H1 (cell line): ENCODE data around the gene TIGD1. TPM values are rescaled to one million over a fixed set of nuclear protein-coding genes. Genes with fewer than 3 reads are reported as not detected.

Source experiments
- CREB1 ChIP-seq: IDR thresholded peaks from 2 replicates; pipeline ENCODE4 v1.6.1; 2012; ENCODE audit warnings: inconsistent platforms
- CTCF ChIP-seq, 3 experiments: IDR thresholded peaks; 1 replicate in 2 of 3; 2 replicates in 1 of 3; pipeline versions ENCODE4 v1.5.1 to v1.6.1; 2011; ENCODE audit warnings: low read length in 3 of 3, mild to moderate bottlenecking in 3 of 3, inconsistent platforms in 2 of 3, low read depth in 1 of 3, moderate library complexity in 1 of 3; ENCODE audit not compliant: insufficient read depth in 1 of 3; ENCODE audit errors: control extremely low read depth in 1 of 3
- GABPA ChIP-seq: IDR thresholded peaks from 2 replicates; pipeline ENCODE4 v1.6.1; 2011; ENCODE audit warnings: mild to moderate bottlenecking, low read length, moderate library complexity, borderline replicate concordance; ENCODE audit not compliant: insufficient read depth
- RAD21 ChIP-seq, 2 experiments: IDR thresholded peaks in 1 of 2; conservative IDR thresholded peaks in 1 of 2; 2 replicates each; pipeline ENCODE4 v1.6.1; 2011; ENCODE audit warnings: low read depth in 2 of 2, low read length in 2 of 2, improper control_type of control experiment in 1 of 2, inconsistent platforms in 1 of 2, mild to moderate bottlenecking in 1 of 2, moderate library complexity in 1 of 2
- RFX5 ChIP-seq: IDR thresholded peaks from 2 replicates; pipeline ENCODE4 v1.6.1; 2011; ENCODE audit warnings: low read depth, low read length, improper control_type of control experiment, borderline replicate concordance
- SP1 ChIP-seq: IDR thresholded peaks from 2 replicates; pipeline ENCODE4 v1.6.1; 2011; ENCODE audit warnings: low read depth, low read length
- polyA plus RNA-seq, 7 experiments: library from polyadenylated mRNA; depleted of rRNA in 3 of 7; stranded (reverse) in 5 of 7; unstranded in 2 of 7; fragments of >200 nt in 5 of 7; fragments of 200-250 nt in 2 of 7; gene quantifications; 1 replicate in 5 of 7; 2 replicates in 1 of 7; 4 replicates in 1 of 7; pipeline versions ENCODE4 v1.2.1 to v1.2.3, GENCODE V29; 2011 to 2013; ENCODE audit warnings: missing spikeins in 2 of 7, mixed read lengths in 2 of 7
- total RNA-seq: library from RNA; stranded (reverse); fragmentation: NEBNext Ultra II Directional; extraction: Animal tissue kit (Norgen Biotek cat#: 25700); gene quantifications from 2 replicates; pipeline ENCODE4 v1.2.1, GENCODE V29; 2021
- TF ChIP-seq, protein P1 (sequence below): IDR thresholded peaks from 2 replicates; pipeline ENCODE4 v1.6.1; 2012; ENCODE audit warnings: inconsistent platforms
- TF ChIP-seq, protein P2 (sequence below): IDR thresholded peaks from 2 replicates; pipeline ENCODE4 v1.6.1; 2012; ENCODE audit warnings: inconsistent platforms

Gene TIGD1
- total and polyA plus RNA-seq, 2 of the 8 experiments (the other 6 are each of a cell fraction or from before 2014, with no cell fraction given), result 4.7 to 8.3 TPM

GRCh38 chr2:232523682-232524597 is 26.4 kb downstream of the TIGD1 start (continued):
- TF ChIP-seq, protein P1, sequence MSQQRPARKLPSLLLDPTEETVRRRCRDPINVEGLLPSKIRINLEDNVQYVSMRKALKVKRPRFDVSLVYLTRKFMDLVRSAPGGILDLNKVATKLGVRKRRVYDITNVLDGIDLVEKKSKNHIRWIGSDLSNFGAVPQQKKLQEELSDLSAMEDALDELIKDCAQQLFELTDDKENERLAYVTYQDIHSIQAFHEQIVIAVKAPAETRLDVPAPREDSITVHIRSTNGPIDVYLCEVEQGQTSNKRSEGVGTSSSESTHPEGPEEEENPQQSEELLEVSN, result peak; percentile 53; the same call in 1 of the 2 replicates
- TF ChIP-seq GABPA (peak; percentile 35; the same call in 1 of the 2 replicates), CREB1 (peak; percentile 31; the same call in 1 of the 2 replicates), RFX5 (peak; percentile 18; the same call in 1 of the 2 replicates), SP1 (no peak), CTCF (IDR thresholded peaks at IDR 0.05; ENCODE audit: control extremely low read depth in 1 of 3, insufficient read depth in 1 of 3, low read depth in 1 of 3, low read length in 3 of 3) (peak in 2 of 3 experiments; percentile 65 to 75; a peak in 3 of 4 replicates), RAD21 (IDR thresholded peaks at IDR 0.05 in 1 of 2, conservative IDR thresholded peaks at IDR 0.05 in 1 of 2; ENCODE audit: low read depth in 2 of 2, low read length in 2 of 2) (peak; percentile 29 to 51; a peak in 3 of 4 replicates)
- TF ChIP-seq, protein P2, sequence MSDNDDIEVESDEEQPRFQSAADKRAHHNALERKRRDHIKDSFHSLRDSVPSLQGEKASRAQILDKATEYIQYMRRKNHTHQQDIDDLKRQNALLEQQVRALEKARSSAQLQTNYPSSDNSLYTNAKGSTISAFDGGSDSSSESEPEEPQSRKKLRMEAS, result peak; percentile 68
